Measurements from ENCODE around the gene CA11. TPM values are rescaled to one million over a fixed set of nuclear protein-coding genes. Genes with fewer than 3 reads are reported as not detected.

CA11 gene
- total and polyA plus RNA-seq, 2 of the 8 experiments (the other 6 are each of a cell fraction or from before 2014, with no cell fraction given), result 51.7 to 71.4 TPM

DNA sequence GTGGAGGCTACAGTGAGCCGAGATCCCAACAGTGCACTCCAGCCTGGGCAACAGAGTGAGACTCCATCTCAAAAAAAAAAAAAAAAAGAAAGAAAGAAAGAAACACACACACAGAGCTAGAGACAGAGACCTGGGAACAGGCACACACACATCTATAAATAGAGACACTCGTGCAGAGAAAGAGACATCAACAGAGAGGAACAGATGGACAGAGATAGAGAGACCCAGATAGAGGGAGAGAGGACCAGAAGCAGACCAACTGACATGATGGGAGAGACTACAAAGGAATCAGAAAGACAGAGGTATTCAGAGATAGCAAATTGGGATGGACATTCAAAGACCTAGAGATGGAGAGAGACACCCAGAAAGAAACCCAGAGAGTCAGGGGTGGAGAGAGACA, 2.1 kb upstream of the CA11 start:
- FAIRE-seq (no peak), DNase-seq (ENCODE audit: low read depth in 1 of 2, low spot score in 2 of 2) (no peak)
- H3K9me3 ChIP-seq (ENCODE audit: insufficient read depth in 2 of 2, low read depth in 1 of 2, low read length in 1 of 2), result 0 out of 4 replicates have a peak, but pooled peaks cover 0 to 3% of the 10 kb centered on the region in 2 experiments
- peaks cover 0 to 11% of the 10 kb centered on the region in 2 experiments; a peak in 2 of 4 replicates for H3K79me2 ChIP-seq (ENCODE audit: control insufficient read depth in 1 of 2, insufficient read depth in 2 of 2, low read length in 2 of 2)
- H3K18ac ChIP-seq (ENCODE audit: extremely low read depth, low read length), result no peak overlapping the region
- H3K36me3 ChIP-seq (ENCODE audit: control insufficient read depth in 2 of 4, insufficient read depth in 4 of 4, low read length in 3 of 4), result no peaks in the 10 kb centered on the region
- no peak overlapping the region for H2BK15ac ChIP-seq (ENCODE audit: low read length)
- WGBS, 2 experiments (ENCODE audit: extremely low coverage in 1 of 2, insufficient coverage in 1 of 2, insufficient read length in 1 of 2, insufficient replicate concordance in 2 of 2, low coverage in 1 of 2, low lambda C conversion rate in 2 of 2, missing lambda C conversion rate in 1 of 2), result 87% methylated on average over 2 of the region's 2 CpGs; no CpG with 5 or more reads in 1 of the 2 experiments
- H3K56ac ChIP-seq (replicated peaks; ENCODE audit: insufficient read length, low read depth, low read length), result no peak overlapping the region
- H2BK20ac ChIP-seq (ENCODE audit: low read length), result no peak overlapping the region
- no peak overlapping the region for H2BK120ac ChIP-seq (replicated peaks; ENCODE audit: low read depth, low read length)
- H3K4ac ChIP-seq (replicated peaks; ENCODE audit: insufficient read length, low read depth, low read length), result no peak overlapping the region
- POLR2A ChIA-PET (ENCODE audit: partially characterized antibody), result interaction anchor here (1.0 kb wide), 1 partner anchor 25 kb away, joined by 4 read pairs; the partner anchor contains the start of gene NTN5
- no peak overlapping the region for H2BK5ac ChIP-seq (ENCODE audit: low read depth, low read length)
- no peak overlapping the region for H2BK12ac ChIP-seq (ENCODE audit: low read depth, low read length)
- H3K14ac ChIP-seq (ENCODE audit: insufficient read length), result no peak overlapping the region
- H3K4me3 ChIP-seq (ENCODE audit: extremely low read depth in 1 of 4, insufficient read depth in 2 of 4, low read depth in 3 of 4, low read length in 4 of 4), result no peak overlapping the region
- H2AFZ ChIP-seq (ENCODE audit: low read length), result no peak overlapping the region
- CTCF ChIA-PET (ENCODE audit: partially characterized antibody), result interaction anchor here (0.7 kb wide), 2 partner anchors 16 to 169 kb away, joined by 3 read pairs; no protein-coding TSS in a partner anchor
- H3K27ac ChIP-seq (ENCODE audit: low read depth, low read length), result no peak overlapping the region
- H2AK5ac ChIP-seq (ENCODE audit: low read depth, low read length), result no peak overlapping the region
- no peak overlapping the region for H3K4me2 ChIP-seq (ENCODE audit: insufficient read depth in 1 of 2, low read depth in 2 of 2, low read length in 2 of 2)
- H3K9ac ChIP-seq (replicated peaks in 1 of 4; ENCODE audit: extremely low read depth in 1 of 4, low read depth in 3 of 4, low read length in 3 of 4), result no peak overlapping the region
- no peaks in the 10 kb centered on the region for H3K27me3 ChIP-seq (replicated peaks in 1 of 4; ENCODE audit: control insufficient read depth in 3 of 4, extremely low read depth in 1 of 4, insufficient read depth in 3 of 4, low read length in 3 of 4)
- no peak overlapping the region for H4K5ac ChIP-seq (ENCODE audit: insufficient read length, low read depth, low read length)
- peaks cover 0 to 7% (median 1%) of the 10 kb centered on the region in 4 experiments; a peak in 4 of 7 replicates for H3K4me1 ChIP-seq (replicated peaks in 1 of 4; ENCODE audit: control insufficient read depth in 3 of 4, insufficient read depth in 4 of 4, low read length in 3 of 4)
- no peak overlapping the region for H3K23ac ChIP-seq (ENCODE audit: insufficient read length)
- no peak overlapping the region for H4K8ac ChIP-seq (ENCODE audit: extremely low read depth, insufficient read depth, low read length)
- H3K79me1 ChIP-seq (ENCODE audit: low read depth, low read length), result no peaks in the 10 kb centered on the region
- peaks cover 11% of the 10 kb centered on the region for H3K23me2 ChIP-seq (ENCODE audit: low read depth, low read length)
- H4K20me1 ChIP-seq (replicated peaks in 1 of 2; ENCODE audit: control insufficient read depth in 1 of 2, insufficient read depth in 2 of 2, low read length in 2 of 2), result no peaks in the 10 kb centered on the region
- no peak overlapping the region for H4K91ac ChIP-seq (replicated peaks; ENCODE audit: insufficient read length, low read length)
- no peak for TF ChIP-seq GABPA (IDR thresholded peaks at IDR 0.05; ENCODE audit: borderline replicate concordance, insufficient read depth, low read length)
- TF ChIP-seq, protein P1, sequence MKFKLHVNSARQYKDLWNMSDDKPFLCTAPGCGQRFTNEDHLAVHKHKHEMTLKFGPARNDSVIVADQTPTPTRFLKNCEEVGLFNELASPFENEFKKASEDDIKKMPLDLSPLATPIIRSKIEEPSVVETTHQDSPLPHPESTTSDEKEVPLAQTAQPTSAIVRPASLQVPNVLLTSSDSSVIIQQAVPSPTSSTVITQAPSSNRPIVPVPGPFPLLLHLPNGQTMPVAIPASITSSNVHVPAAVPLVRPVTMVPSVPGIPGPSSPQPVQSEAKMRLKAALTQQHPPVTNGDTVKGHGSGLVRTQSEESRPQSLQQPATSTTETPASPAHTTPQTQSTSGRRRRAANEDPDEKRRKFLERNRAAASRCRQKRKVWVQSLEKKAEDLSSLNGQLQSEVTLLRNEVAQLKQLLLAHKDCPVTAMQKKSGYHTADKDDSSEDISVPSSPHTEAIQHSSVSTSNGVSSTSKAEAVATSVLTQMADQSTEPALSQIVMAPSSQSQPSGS (IDR thresholded peaks at IDR 0.05; ENCODE audit: low read length), result no peak
- TF ChIP-seq, protein P2, sequence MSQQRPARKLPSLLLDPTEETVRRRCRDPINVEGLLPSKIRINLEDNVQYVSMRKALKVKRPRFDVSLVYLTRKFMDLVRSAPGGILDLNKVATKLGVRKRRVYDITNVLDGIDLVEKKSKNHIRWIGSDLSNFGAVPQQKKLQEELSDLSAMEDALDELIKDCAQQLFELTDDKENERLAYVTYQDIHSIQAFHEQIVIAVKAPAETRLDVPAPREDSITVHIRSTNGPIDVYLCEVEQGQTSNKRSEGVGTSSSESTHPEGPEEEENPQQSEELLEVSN (IDR thresholded peaks at IDR 0.05), result no peak
- TF ChIP-seq SIN3A (conservative IDR thresholded peaks at IDR 0.05 in 1 of 2, IDR thresholded peaks at IDR 0.05 in 1 of 2; ENCODE audit: low read depth in 1 of 2, low read length in 2 of 2), result no peak
- TF ChIP-seq ASH2L (IDR thresholded peaks at IDR 0.05; ENCODE audit: low read length), result no peak
- TF ChIP-seq KDM5A (IDR thresholded peaks at IDR 0.05; ENCODE audit: low read length), result no peak
- TF ChIP-seq, protein P3, sequence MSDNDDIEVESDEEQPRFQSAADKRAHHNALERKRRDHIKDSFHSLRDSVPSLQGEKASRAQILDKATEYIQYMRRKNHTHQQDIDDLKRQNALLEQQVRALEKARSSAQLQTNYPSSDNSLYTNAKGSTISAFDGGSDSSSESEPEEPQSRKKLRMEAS (IDR thresholded peaks at IDR 0.05), result no peak
- TF ChIP-seq RAD21 (IDR thresholded peaks at IDR 0.05 in 1 of 2, conservative IDR thresholded peaks at IDR 0.05 in 1 of 2; ENCODE audit: low read depth in 2 of 2, low read length in 2 of 2), result no peak
- no peak for TF ChIP-seq SIRT6 (IDR thresholded peaks at IDR 0.05; ENCODE audit: low read length)
- no peak for TF ChIP-seq SP4 (IDR thresholded peaks at IDR 0.05; ENCODE audit: low read length)
- TF ChIP-seq BCL11A (IDR thresholded peaks at IDR 0.05; ENCODE audit: low read depth in 2 of 2, low read length in 2 of 2), result no peak

Measured in H1 (cell line).